ENCODE data around the gene S100A7A.
"Not testable (repeated sequence)": the region's sequence is repeated elsewhere in the genome, so short reads cannot be mapped to it uniquely, and the experiment has no call there.

S100A7A gene

DNA sequence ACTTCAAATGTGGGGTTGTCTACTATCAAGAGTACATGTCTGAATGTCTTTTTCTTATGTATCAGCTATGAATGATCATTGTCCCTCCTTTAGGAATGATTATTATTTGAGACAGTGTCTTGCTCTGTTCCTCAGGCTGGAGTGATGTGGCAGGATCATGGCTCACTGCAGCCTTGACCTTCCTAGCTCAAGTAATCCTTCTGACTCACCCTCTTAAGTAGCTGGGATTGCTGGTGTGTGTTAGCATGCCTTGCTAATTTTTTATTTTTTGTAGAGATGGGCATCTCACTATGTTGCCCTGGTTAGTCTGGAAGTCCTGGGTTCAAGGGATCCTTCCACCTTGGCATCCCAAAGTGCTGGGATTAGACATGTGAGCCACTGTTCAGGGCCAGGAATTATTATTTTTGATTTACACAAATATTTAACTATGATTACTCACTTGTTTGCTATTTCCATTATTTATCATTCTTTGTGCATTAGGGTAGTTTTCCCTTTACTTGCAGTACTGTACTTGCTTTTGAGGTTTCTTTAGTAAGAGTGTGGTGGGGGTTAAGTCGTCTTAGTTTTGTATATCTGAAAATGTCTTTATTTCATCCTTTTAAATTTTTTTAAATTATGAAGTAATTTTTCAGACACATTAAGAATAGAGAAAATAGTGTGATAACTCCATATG, 31.3 kb downstream of the S100A7A start:
- peaks cover 74% of the 10 kb centered on the region for H3K27me3 ChIP-seq (ENCODE audit: insufficient read depth, low read depth, severe bottlenecking)
- H3K4me3 ChIP-seq (ENCODE audit: low read depth, low read length): no peak overlapping the region
- H3K27ac ChIP-seq: no peak overlapping the region
- H3K36me3 ChIP-seq: no peaks in the 10 kb centered on the region
- TF ChIP-seq, protein P1, sequence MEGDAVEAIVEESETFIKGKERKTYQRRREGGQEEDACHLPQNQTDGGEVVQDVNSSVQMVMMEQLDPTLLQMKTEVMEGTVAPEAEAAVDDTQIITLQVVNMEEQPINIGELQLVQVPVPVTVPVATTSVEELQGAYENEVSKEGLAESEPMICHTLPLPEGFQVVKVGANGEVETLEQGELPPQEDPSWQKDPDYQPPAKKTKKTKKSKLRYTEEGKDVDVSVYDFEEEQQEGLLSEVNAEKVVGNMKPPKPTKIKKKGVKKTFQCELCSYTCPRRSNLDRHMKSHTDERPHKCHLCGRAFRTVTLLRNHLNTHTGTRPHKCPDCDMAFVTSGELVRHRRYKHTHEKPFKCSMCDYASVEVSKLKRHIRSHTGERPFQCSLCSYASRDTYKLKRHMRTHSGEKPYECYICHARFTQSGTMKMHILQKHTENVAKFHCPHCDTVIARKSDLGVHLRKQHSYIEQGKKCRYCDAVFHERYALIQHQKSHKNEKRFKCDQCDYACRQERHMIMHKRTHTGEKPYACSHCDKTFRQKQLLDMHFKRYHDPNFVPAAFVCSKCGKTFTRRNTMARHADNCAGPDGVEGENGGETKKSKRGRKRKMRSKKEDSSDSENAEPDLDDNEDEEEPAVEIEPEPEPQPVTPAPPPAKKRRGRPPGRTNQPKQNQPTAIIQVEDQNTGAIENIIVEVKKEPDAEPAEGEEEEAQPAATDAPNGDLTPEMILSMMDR (IDR thresholded peaks at IDR 0.05; ENCODE audit: low read depth, low read length): no peak
- DNase-seq: no peak
- peaks cover 10% of the 10 kb centered on the region for H3K9me3 ChIP-seq (ENCODE audit: severe bottlenecking)

DNA sequence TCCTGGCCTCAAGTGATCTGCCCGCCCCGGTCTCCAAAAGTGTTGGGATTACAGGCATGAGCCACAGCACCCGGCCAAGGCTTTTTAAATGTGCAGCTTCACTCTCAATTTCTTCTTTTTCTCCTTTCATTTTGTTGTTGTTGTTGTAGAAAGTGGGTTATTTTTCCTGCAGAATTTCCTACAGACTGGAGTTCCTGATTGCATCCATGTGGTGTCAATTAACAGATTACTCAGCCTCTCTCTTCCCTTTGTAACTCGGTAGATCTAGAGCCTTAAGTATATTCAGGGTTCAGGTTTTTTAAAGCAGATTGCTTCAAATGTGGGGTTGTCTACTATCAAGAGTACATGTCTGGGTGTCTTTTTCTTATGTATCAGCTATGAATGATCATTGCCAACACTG, 32.5 kb downstream of the S100A7A start:
- H3K9me3 ChIP-seq (ENCODE audit: severe bottlenecking); H3K36me3 ChIP-seq; H3K4me3 ChIP-seq (ENCODE audit: low read depth, low read length); H3K27ac ChIP-seq; DNase-seq: not testable (repeated sequence)
- H3K27me3 ChIP-seq (ENCODE audit: insufficient read depth, low read depth, severe bottlenecking): peaks cover 70% of the 10 kb centered on the region

DNA sequence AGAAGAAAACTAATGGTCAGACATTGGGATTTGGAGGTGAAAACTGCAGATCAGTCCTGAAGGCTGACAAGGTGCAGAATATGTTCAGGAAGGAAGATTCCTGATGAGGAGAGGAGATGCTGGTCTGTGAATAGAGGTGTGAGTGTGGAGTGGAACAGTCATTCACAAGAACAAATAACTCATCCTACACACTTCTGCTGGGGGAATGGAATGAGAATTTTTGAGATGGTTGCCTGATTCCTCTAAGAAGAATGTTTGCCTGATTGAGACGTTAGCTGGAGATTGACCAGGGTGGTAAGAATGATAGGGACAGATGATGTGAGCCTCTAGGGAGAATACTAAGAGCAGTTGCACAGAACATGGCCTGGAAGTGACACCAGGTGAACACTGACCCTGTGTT, 40.1 kb downstream of the S100A7A start:
- Histone ChIP-seq H3K9me3 (ENCODE audit: severe bottlenecking) (peaks cover 5% of the 10 kb centered on the region), H3K27me3 (ENCODE audit: insufficient read depth, low read depth, severe bottlenecking) (peaks cover 78% of the 10 kb centered on the region), H3K36me3 (no peaks in the 10 kb centered on the region), H3K4me3 (ENCODE audit: low read depth, low read length) (no peak overlapping the region), H3K27ac (no peak overlapping the region)
- no peak for DNase-seq
- TF ChIP-seq, protein P1 (IDR thresholded peaks at IDR 0.05; ENCODE audit: low read depth, low read length): no peak

DNA sequence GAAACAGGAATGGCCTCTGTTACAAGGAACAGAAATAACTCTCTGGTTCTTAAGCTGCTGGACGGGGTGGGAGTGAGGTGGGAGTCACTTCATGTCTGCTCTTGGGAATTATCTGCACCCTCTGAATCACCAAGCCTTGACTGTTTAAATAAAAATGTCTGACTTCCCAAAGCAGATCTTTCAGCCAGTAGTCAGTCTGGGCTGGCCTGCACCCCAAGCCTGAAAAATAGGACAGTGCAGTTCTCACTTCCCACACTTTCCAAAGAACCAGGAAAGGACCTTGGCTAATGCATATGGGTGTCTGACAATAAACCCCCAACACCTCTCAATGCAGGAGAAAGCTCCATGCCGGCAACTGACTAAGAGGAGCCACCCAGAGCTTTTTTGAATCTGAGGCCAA, 43.3 kb downstream of the S100A7A start:
- Histone ChIP-seq H3K27ac (no peak overlapping the region), H3K9me3 (ENCODE audit: severe bottlenecking) (no peaks in the 10 kb centered on the region), H3K36me3 (no peaks in the 10 kb centered on the region), H3K4me3 (ENCODE audit: low read depth, low read length) (no peak overlapping the region), H3K27me3 (ENCODE audit: insufficient read depth, low read depth, severe bottlenecking) (peaks cover 78% of the 10 kb centered on the region)
- TF ChIP-seq, protein P1 (IDR thresholded peaks at IDR 0.05; ENCODE audit: low read depth, low read length): no peak
- DNase-seq: no peak

DNA sequence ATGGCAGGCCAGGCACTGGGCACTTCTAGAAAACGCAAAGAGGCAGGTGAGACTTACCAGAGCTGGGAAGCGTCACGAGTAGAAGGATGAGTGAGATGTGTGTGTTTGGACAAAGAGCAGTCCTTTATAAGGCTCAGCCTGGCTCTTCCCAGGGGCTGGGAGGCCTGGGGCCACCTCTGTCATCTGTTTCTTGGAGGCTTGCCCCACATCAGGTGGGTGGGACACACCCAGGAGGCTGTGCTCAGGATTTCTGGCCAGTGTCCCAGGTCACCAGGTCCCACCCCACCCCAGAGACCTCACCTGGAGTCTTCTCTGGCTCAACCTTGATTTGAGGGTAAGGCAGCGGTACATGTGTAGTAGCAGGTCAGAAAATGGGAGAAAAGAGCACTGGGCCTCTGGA, 44.2 kb downstream of the S100A7A start, which contains the start of gene S100A7:
S100A7 (minus strand) TSS at position 101 of the 400 bp plus-strand sequence. CDS start 1,638 bp downstream, outside the sequence.
- Histone ChIP-seq H3K27ac (no peak within 1 kb of the TSS), H3K4me3 (ENCODE audit: low read depth, low read length) (no peak within 1 kb of the TSS), H3K27me3 (ENCODE audit: insufficient read depth, low read depth, severe bottlenecking) (peaks cover 74% of the 10 kb centered on the region), H3K9me3 (ENCODE audit: severe bottlenecking) (no peaks in the 10 kb centered on the region), H3K36me3 (no peaks in the 10 kb centered on the region)
- TF ChIP-seq, protein P1 (IDR thresholded peaks at IDR 0.05; ENCODE audit: low read depth, low read length): no peak
- DNase-seq: no peak

DNA sequence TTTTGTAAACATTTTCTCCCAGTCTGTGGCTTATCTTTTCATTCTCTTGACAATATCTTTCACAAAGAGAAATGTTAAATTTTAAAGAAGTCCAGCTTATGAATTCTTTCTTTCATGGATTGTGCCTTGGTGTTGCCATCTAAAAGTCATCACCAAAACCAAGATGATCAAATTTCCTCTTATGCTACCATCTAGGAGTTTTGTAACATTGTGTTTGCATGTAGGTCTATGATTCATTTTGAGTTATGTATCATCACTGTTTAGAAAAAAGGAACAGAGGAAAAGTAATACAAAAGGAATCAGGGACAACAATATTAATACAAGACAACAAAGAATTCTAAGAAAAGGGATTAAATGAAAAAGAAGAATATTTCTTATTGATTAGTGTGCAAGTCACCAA, 46.4 kb downstream of the S100A7A start:
- H3K27me3 ChIP-seq (ENCODE audit: insufficient read depth, low read depth, severe bottlenecking): peaks cover 54% of the 10 kb centered on the region
- not testable (repeated sequence) for H3K27ac ChIP-seq; H3K36me3 ChIP-seq; DNase-seq; H3K4me3 ChIP-seq (ENCODE audit: low read depth, low read length); H3K9me3 ChIP-seq (ENCODE audit: severe bottlenecking)

All from WERI-Rb-1 (cell line).